ENCODE results near the gene DPY19L3. TPM values are rescaled to one million over a fixed set of nuclear protein-coding genes. Genes with fewer than 3 reads are reported as not detected.

DPY19L3 gene
- total RNA-seq, 1 experiment from 2014 or later = 27.8 TPM

- Histone ChIP-seq H3K4me1 (ENCODE audit: control insufficient read depth, insufficient read depth, low read length) (no peaks in the 10 kb centered on the region), H3K36me3 (ENCODE audit: control insufficient read depth, insufficient read depth, low read length) (no peaks in the 10 kb centered on the region), H3K27ac (ENCODE audit: low read length) (no peak overlapping the region), H3K9me3 (ENCODE audit: control insufficient read depth, insufficient read depth, low read depth, low read length) (no peaks in the 10 kb centered on the region), H3K4me3 (ENCODE audit: low read depth in 2 of 2, low read length in 2 of 2) (no peak overlapping the region), H3K27me3 (ENCODE audit: control insufficient read depth, insufficient read depth, low read length) (no peaks in the 10 kb centered on the region)
- ChIA-PET POLR2A (no interaction called here), CTCF (no interaction called here)
- ATAC-seq (no peak), DNase-seq (ENCODE audit: low read depth, low spot score) (no peak)
- BruUV-seq (replicated peaks) = no TSS peak
- intact Hi-C loops (cut with micrococcal nuclease; ENCODE audit: unreplicated experiment) = no loop called here
- TF ChIP-seq SIN3A (IDR thresholded peaks at IDR 0.05; ENCODE audit: borderline replicate concordance, insufficient read depth, low read depth, low read length) (no peak), POLR2AphosphoS5 (IDR thresholded peaks at IDR 0.05; ENCODE audit: low read depth, low read length) (no peak), CTCF (IDR thresholded peaks at IDR 0.05) (no peak), TCF7L2 (IDR thresholded peaks at IDR 0.05; ENCODE audit: low read depth, low read length) (no peak), REST (IDR thresholded peaks at IDR 0.05; ENCODE audit: insufficient read depth in 1 of 2, low read depth in 2 of 2, low read length in 1 of 2) (no peak)
- in situ Hi-C loops (cut with HindIII; ENCODE audit: low pct_unique_long_range_greater_than_20kb, low sequenced_read_pairs) = no loop called here
Observed at GRCh38 chr19:32396046-32396652, 9.4 kb upstream of the DPY19L3 start.

- ChIA-PET POLR2A (no interaction called here), CTCF (no interaction called here)
- TF ChIP-seq REST (IDR thresholded peaks at IDR 0.05; ENCODE audit: insufficient read depth in 1 of 2, low read depth in 2 of 2, low read length in 1 of 2) (no peak), SIN3A (IDR thresholded peaks at IDR 0.05; ENCODE audit: borderline replicate concordance, insufficient read depth, low read depth, low read length) (no peak), CTCF (IDR thresholded peaks at IDR 0.05) (no peak), POLR2AphosphoS5 (IDR thresholded peaks at IDR 0.05; ENCODE audit: low read depth, low read length) (no peak), TCF7L2 (IDR thresholded peaks at IDR 0.05; ENCODE audit: low read depth, low read length) (no peak)
- in situ Hi-C loops (cut with HindIII; ENCODE audit: low pct_unique_long_range_greater_than_20kb, low sequenced_read_pairs) = no loop called here
- no peaks in the 10 kb centered on the region for H3K4me1 ChIP-seq (ENCODE audit: control insufficient read depth, insufficient read depth, low read length)
- H3K27me3 ChIP-seq (ENCODE audit: control insufficient read depth, insufficient read depth, low read length) = no peaks in the 10 kb centered on the region
- no peaks in the 10 kb centered on the region for H3K9me3 ChIP-seq (ENCODE audit: control insufficient read depth, insufficient read depth, low read depth, low read length)
- no peak overlapping the region for H3K27ac ChIP-seq (ENCODE audit: low read length)
- DNase-seq (ENCODE audit: low read depth, low spot score) = no peak
- ATAC-seq = no peak
- no peaks in the 10 kb centered on the region for H3K36me3 ChIP-seq (ENCODE audit: control insufficient read depth, insufficient read depth, low read length)
- no TSS peak for BruUV-seq (replicated peaks)
- no peak overlapping the region for H3K4me3 ChIP-seq (ENCODE audit: low read depth in 2 of 2, low read length in 2 of 2)
- intact Hi-C loops (cut with micrococcal nuclease; ENCODE audit: unreplicated experiment) = no loop called here
Observed at GRCh38 chr19:32397671-32398101, 7.9 kb upstream of the DPY19L3 start.
